ENCODE data around the gene IFI44.

The IFI44 gene

DNA sequence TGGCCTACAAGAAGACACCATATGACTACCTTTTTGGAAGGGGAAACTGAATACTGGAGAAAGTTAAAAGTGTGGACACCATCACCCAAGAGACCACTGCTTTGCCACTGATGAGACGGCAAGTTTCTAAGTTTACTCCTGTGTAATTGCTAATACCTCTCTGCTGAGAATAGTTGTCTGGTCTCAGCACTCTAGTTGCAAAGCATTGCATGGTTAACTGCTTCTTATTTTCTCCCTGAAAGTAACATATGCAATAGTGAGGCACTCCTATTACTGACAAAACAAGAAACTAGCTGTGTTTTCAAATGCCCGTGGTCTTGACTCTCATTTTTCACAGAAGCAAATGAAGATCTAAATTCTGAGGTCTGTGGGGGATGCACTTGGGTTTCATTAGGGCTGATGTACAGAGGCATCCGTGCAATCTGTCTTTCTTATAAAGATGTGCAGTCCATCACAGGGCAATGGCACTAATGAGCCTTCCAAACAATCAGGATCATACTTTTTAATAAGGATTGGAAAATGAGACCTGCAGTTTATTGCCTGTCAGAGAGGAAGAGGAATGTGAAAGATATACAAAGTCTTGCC lies 62.9 kb downstream of the IFI44 start:
- no peak for DNase-seq

- no peak for DNase-seq
These were observed 63.7 kb downstream of the IFI44 start for GRCh38 chr1:78713297-78713696.

All from NCI-H1417 treated with DMSO at 0.1 percent for 48 hours (cell line).